SK-N-MC (cell line): Measurements from ENCODE around the gene TMEM131.

Source experiments
- EZH2 ChIP-seq: fragments of 200-600 bp; sonication (generic); IDR thresholded peaks from one replicate; pipeline ENCODE4 v1.6.1; 2017; ENCODE audit warnings: antibody characterized with exemption
- POLR2AphosphoS5 ChIP-seq: IDR thresholded peaks from 2 replicates; pipeline ENCODE4 v1.6.1; 2012; ENCODE audit warnings: mild to moderate bottlenecking, low read depth, low read length, borderline replicate concordance

- TF ChIP-seq POLR2AphosphoS5 (no peak), EZH2 (no peak)
These were observed 164.6 kb downstream of the TMEM131 start for GRCh38 chr2:97831121-97831520.
